Measurements from ENCODE around the gene CKAP2L.

The CKAP2L gene, protein sequence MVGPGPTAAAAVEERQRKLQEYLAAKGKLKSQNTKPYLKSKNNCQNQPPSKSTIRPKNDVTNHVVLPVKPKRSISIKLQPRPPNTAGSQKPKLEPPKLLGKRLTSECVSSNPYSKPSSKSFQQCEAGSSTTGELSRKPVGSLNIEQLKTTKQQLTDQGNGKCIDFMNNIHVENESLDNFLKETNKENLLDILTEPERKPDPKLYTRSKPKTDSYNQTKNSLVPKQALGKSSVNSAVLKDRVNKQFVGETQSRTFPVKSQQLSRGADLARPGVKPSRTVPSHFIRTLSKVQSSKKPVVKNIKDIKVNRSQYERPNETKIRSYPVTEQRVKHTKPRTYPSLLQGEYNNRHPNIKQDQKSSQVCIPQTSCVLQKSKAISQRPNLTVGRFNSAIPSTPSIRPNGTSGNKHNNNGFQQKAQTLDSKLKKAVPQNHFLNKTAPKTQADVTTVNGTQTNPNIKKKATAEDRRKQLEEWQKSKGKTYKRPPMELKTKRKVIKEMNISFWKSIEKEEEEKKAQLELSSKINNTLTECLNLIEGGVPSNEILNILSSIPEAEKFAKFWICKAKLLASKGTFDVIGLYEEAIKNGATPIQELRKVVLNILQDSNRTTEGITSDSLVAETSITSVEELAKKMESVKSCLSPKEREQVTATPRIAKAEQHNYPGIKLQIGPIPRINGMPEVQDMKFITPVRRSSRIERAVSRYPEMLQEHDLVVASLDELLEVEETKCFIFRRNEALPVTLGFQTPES

DNA sequence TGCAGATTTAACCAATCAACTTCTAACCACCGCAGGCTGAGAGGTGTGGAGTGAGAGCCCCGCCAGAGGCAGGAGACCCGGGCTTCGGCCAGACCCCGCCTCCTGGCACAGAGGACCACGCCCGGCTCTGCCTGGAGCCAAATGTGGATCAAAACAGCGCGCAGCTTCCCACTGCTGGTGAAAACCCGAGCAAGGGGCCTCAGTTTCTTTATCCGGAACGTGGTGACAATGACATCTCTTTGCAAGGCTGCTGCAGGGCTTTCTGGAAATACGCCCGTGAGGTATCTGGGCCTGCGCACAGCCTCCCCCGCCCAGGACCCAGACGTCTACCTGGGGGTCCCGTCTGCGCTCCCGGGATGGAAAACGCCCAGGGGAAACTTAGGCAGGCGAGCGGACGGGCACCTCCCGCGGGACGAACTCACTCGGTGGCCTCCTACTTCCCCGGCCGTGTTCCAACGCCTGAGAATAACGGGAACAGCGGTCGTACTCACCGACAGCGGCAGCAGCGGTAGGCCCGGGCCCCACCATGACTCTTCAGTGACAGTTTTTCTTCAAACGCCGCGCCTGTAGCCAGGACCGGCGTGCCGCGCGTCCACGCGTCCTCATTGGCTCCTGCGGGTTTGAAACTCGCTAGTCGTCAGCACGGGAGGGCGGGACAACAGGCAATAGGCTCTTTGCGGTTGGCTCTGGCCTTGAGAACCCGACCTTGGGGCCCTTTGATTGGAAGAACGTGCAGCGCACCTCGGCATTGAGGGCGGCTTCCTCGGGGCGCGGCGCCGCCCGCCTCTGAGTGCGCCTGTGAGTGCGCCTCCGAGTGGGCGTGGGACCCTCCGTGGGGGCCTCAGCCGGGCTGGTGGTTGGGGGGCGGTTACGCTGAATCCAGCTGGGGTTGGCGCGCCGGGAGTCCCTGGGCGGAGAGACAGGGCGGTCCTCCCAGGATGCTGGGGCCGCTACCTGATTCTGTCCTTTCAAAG is at the start of gene CKAP2L:
Gene CKAP2L, minus strand, starts transcription at position 539 of the 974 bp plus-strand sequence. Its CDS starts 11 bp downstream, at position 528.
- peak; percentile 96 for DNase-seq

DNA sequence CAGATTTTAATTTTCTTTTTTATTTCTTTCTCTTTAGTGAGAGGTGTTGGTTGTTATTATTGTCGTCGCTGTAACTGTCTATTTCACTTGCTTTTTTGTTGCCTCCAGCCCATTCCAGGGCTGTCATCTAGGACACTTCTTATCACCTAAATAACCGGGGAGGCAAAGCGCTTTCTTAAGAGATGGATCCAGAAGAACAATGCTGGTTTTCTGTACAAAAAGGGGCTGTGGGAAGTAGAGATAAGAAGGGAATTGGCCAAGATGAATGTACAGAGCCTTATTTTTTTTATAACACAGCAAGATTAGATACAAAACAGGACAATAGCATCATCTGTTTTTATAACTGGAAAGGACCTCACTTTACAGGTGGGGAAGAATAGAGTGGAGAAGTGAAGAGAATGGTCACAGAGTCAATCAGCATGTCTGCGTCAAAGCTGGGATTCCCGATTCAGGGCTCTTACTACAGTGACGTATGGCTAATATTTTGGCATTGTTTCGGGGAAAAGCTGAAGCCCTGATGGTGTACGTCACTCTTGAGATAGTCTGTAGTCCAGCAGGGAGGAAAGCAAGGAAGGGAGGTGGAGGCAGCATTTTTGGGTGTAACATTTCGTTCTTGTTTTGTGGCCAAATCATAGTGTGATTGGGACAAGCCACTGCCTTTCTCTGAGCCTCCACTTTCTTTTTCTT is 49.0 kb upstream of the CKAP2L start:
- DNase-seq = no peak

DNA sequence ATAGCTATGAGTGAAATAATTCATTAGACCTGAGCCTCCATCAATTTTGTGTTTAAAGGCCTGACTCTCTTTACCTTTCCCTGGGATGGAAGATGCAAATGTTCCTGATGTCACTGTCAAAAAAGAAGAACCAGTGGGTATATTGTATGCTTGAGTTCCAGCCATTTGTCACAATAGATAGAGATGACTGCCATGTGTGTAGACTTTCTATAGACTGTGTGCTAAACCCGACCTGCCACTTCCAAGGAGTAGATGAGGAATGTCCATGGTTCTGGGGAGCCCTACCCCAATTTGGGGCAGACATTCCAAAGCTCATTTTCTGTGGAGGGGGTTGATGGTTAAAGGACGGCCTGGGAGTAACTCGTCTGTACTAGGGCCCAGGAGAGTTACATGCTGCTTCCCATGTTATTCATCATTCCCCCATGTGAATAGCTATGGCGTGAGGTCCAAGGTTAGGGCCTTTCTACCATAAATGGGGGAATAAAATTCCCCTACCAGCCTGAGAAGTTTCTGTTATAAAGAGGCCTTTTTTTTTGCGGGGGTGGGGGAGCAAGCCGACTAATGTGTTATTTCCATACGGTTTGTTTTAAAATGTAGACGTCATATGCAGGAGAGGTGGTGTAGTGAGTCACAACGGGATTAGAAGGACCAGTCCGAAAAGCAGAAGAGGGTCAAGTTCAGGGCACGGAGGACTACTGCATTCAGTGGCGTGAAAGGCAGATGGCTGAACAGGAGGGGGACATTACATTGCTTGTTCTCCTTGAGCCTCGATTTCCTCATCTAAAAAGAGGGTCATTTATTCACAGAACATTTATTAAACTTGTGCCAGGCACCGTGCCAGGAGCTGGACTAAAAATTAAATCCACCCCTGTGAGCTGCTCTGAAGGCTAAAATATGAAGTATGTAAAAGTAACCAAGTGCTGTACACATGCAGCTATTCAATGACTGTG is 48.2 kb upstream of the CKAP2L start:
- DNase-seq = no peak

DNA sequence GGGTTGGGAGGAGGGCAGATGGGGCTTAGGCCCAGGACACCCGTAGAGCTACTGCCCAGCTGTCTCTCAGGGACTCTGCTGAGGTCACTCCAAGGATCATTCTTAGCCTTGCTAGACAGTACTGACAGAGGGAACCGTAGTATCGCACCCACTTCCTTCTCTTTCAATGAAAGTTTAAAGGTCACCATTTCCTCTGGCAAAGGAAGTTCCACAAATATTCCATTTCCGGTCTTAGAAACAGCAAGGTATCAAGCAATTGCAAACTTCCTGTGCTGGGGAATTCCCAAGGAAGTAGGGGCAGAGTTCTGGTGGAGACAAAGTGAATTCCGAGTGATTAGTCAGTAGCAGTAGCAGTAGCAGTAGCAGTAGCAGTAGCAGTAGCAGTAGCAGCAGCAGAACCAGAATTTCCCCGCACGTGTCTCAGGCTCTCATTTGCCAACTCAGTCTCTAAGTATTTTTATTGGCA is 47.5 kb upstream of the CKAP2L start:
- DNase-seq = no peak

DNA sequence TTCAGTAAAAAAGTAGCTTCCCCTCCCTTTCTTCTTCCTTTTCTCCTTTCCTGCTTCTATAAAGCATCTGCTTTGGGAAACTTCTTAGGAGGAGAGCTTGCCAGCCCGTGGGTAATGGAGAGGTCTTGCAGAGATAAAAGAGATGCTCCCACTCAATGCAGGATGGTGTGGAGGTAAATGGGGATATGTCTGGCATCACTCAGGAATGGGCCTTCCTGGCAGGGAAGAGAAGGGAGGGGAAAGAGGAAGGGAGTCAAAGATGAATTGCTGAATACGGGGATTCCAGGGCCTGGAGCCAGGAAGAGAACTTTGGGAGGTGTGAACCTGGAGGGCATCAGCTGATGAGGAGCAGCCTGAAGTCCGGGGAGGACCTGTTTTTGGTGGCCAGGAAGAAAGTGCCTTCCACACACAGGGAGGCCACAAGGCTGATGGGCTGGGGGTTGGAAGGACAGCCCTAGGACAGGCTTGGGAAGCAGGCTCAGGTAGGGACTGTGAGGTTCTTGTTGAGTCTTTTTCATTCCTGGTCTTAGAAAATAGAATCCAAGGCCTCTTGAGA is 46.9 kb upstream of the CKAP2L start:
- no peak for DNase-seq

DNA sequence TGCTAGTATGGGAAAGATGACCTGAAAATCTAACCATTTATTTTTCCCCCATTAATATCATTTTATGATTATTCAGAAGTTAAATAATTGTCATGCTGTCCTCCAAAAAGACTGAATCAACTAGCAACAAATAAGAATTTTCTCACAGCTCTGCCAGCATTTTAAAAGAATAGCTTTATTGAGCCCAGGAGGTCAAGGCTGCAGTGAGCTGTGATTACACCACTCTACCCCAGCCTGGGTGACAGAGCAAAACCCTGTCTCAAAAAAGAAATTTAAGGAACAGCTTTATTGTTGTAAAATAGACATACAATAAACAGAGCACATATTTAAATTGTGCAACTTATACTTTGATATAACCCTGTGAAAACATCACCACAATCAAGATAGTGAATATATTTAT is 44.7 kb upstream of the CKAP2L start:
- DNase-seq = no peak

DNA sequence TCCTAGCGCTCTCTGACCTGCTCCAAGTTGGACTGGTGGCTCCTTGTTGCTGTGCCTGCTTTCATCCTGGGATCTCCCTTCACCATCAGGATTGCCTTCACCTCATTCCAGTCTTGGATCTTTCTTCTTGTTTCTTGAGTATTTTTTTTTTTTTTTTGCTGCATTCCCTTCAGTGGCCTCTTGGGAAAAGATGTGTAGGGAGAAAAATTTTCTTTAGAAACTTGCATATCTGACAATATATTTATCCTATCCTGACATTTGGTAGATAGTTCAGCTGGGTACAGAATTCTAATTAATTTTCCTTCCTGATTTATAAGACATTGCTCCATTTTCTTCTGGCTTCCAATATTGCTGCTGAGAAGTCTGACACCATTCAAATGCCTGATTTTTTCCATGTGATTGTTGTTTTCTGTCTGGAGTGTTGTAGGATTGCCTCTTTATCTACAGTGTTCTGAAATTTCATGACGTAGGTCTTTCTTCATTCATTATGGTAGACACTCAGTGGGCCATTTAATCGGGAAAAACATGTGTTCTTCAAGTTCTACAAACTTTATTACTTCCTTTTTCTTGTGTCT is 42.9 kb upstream of the CKAP2L start:
- no peak for DNase-seq

DNA sequence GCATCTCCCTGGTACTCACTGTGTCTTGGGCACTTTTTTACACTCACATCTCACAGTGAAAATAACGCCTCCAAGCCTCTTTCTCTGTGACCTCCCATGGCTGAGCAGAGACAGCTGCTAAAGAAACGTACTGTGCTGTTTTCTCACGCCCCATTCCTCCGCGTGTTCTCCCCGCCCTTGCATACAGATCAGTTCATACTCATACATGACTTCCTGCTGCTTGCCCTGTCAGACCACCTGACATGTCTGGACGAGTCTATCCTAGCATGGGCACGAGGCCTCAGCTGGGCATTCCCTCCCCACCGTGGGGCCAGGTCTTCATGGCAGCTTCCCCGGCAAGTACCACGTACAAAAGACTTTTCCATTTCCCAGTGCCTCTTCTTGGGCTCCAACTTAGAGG is 41.1 kb upstream of the CKAP2L start:
- DNase-seq = no peak

DNA sequence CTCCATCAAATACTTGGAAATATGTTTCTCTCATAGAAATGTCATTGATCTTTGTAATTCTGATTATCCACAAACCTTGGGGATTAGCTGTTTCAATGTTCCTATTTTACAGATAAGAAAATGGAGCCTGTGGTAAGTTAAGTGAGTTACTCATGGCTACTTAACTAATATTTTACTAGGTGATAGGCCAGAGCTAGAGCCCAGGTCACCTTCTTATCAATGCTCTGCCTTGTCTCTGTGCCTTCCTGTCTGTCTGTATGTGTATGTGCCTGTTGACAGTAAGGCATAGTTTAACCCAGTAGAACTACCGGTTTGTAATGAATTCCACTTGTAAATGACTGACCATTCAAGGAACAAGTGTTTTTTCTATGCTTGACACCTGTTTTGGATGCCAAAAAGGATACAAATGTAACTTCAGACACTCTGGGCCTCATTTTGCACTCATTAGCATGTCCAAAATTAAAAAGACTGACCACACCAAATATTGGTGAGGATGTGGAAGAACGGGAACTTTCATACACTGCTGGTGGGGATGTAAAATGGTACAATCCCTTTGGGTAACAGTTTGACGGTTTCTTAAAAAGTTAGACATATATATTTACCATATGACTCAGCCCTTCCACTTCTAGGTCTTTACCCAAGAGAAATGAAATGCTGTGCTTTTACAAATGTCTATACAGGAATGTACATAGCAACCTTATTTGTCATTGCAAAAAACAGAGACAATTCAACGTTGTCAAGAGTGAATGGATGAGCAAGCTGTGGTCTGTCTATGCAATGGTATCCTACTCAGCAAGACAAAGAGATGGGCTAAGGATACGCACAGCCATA is 39.5 kb upstream of the CKAP2L start:
- DNase-seq = no peak

DNA sequence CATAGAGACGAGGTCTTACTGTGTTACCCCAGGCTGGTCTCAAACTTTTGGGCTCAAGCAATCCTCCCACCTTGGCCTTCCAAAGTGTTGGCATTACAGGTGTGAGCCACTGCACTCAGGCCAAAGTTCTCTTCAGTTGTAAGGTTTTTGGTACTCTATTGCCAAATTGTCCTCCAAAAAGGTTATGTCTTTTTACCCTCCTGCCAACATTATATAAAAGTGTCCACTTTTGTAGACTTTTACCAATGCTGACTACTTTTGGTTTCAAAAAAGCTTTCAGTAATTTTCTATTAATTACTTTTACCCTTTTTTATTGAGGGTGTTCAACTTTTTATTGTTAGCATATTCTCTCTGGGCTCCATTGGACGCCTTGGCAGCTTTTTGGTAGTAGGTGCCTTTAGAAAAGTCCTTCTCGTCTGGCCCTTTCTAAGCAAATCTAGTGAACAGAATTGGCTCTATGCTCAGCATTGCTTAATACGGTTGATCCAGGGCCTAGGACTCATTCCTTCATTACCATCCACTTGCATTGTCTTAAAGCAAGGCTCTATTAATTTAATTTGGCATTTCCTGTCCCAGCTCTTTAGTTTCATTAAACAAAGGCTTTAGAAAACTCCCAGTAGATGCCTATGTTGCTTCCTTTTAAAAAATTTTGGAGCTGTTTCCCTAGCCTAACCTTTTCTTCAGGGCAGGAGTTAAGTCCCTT is 36.6 kb upstream of the CKAP2L start:
- DNase-seq = no peak

DNA sequence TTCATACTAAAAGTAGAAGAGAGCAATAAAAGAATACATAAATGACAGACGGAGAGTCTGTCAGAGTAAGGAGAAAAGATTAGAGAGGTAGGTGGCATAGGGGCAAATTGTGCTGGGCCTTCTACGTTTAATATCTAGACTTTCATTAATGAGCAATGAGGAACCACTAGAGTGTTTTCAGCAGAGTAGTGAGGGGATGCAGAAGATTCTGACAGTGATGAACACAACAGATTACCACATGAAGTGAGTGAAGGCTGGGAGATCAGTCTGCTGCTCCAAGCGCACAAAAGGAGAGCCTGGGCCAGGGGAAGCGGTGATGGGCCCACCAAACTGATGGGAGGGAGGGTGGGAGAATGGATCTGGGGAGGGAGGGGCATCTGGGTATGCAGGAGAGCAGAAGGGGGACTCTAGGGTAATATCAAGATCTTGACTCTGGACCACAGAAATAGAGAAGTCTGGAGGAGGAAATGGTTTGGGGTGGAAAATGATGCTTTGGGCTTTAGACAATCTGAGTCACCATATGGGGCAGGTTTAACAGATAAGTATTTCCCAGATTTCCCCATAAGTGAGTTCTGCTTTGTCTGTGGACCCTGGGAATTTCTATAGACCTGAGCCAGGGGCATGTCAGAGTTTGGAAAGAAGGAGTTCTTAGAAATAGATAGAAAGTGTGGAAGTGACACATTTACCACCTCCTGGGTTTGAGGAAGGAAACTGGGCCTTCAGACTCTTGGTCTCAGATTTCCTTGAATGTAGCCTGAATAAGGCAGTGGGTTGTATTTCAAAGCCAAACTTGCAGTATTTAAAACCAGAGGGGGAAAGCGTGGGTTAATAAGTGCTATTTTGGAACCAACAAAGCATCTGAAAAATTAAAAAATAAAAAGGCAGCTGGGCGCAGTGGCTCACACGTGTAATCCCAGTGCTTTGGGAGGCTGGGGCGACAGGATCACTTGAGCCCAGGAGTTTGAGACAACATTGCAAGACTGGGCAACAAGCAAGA is 34.9 kb upstream of the CKAP2L start:
- DNase-seq = no peak

DNA sequence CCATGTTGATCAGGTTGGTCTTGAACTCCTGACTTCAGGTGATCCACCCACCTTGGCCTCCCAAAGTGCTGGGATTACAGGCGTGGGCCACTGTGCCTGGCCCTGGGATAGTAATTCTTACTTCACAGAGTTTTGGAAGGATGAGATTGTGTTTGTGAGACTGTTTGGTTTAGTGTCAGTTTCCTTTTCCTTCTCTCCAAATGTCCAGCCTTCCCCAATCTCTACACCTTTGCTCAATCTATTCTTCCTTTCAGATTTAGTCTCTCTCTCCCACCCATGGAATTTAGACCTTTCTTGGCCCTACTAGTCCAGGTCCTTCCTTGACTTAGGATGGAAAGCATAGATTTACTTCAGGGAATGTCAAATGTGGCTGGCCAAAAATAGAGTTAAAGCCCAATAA is 32.1 kb upstream of the CKAP2L start:
- DNase-seq = no peak

DNA sequence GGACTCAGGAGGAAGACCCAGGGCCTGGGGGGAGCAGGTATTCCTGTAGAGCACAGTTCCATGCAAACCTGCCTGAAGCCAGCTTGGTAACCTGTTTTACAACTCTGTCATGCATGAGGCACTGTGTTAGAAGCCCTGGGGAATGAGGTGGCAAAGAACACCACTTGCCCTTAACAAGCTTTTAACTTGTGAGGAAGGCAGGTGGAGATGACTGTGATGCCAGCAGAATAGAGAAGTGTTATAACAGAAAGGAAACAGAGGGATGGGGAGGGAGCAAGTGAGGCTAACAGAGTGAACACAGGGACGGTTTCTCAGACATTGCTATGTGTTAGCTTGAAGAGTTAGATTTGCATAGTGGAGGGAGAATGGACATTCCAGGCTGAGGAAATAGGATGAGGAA is 31.4 kb upstream of the CKAP2L start:
- no peak for DNase-seq

DNA sequence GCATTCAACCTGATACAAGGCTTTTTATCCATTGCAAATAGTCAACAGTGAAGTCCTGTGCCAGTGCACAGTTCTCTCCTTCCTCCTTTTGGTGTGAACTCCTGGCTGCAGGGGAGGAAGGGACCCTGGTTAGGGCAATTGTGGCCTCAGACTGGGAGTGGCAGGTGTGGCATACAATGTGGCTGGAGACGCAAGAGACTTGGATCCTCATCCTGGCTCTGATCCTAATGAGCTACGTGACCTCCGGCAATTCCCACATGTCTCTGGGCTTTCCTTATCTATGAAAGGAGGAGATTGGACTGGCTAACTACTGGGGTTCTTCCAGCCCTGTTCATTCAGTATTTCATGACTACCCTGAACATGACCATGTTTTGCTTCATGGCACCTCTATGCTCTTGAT is 30.4 kb upstream of the CKAP2L start:
- no peak for DNase-seq

DNA sequence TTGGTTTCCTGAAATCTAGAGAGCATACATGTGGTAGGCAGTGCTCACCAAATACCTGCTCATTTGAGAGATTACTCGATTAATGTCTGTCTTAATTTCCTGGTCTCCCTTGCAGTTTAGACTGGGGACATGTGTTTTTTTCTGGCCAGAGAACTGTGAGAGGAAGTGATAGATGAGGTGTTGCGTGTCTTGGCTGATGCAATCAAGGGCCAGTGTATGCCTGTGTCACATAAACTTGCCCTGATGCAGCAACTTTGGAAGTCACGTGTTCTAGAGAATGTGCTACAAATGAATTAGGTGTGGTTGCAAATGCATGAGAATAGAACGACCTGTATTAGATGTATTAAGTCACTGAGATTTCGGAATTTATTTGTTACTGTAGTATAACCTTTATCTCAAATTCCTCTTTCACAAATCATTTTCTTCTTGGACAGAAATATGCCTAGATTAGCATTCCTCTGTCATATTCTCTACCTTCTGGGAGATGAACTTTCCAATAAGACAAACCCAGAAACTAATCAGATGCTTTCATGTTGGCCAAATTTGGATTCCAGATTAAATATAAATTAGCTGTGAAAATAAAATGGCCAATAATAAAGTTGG is 29.8 kb upstream of the CKAP2L start:
- peak; percentile 41 for DNase-seq

DNA sequence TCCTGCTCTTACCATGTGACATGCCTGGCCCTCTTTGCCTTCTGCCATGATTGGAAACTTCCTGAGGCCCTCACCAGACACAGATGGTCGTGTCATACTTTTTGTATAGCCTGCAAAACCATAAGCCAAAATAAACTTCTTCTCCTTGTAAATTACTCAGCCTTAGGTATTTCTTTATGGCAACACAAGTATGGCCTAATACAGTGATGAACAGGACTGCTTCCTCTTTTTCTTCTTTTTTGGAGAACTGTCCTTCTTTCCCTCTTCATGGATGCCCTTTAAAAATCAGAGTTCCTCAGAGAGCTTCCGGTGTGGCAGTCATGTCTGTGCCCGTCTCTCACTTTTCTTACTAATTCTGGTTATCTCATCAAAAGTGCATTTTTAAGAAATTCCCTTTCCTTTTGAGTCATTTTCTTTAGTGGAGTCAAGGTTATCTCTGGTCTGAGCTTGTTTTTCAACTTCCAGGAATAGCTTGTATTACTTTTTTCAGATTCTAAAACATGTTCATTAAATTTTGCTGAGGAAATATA is 29.1 kb upstream of the CKAP2L start:
- DNase-seq = no peak

DNA sequence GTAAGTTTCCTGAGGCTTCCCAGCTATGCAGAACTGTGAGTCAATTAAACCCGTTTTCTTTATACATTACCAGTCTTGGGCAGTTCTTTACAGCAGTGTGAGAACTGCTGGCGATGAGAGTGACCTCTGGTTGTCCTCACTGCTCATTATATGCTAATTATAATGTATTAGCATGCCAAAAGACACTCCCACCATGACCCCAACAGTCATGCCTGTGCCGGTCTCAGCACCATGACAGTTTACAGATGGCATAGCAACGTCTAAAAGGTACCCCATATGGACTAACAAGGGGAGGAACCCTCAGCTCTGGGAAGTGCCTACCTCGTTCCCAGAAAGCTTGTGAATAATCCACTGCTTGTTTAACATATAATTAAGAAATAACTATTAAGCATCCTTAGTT is 28.0 kb upstream of the CKAP2L start:
- no peak for DNase-seq

All from stimulated activated CD8-positive, alpha-beta memory T cell treated with anti-CD3 and anti-CD28 coated beads, Interleukin-4, amount 100 ng/mL, for 48 hours (primary cell).